ENCODE measurements around the gene ZNF507. TPM values are rescaled to one million over a fixed set of nuclear protein-coding genes. Genes with fewer than 3 reads are reported as not detected.

Gene ZNF507
- total and polyA plus RNA-seq, 3 experiments from 2014 or later: 6.5 to 32.9 (median 29.6) TPM

DNA sequence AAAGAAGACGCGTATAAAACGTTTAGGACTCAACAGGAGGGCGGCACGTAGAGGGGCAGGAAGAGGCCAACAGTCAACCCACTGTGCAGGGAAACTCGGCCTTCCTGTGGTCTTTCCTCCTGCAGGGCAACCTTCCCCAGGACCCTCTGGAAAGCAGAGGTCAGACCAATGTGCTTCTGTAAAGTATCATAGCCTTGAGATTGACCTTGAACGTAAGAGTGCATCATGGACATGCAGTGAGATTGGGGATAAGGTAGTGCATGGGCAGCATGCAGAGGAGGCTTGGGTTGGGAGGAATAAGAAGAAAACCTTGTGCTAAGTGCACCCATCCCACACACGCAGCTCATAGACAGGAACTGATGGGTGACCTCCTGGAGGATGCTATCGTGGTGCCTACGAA, 34.0 kb upstream of the ZNF507 start:
- H3K9me3 Mint-ChIP-seq: peaks cover 0 to 2% (median 0%) of the 10 kb centered on the region in 5 donors
- no peaks in the 10 kb centered on the region for H3K4me1 Mint-ChIP-seq
- H3K4me3 Mint-ChIP-seq: no peak overlapping the region
- ChIA-PET POLR2A (no interaction called here), CTCF (no interaction called here)
- Histone ChIP-seq H3K36me3 (ENCODE audit: insufficient read depth, low read length) (no peaks in the 10 kb centered on the region), H3K4me3 (ENCODE audit: low read length) (no peak overlapping the region), H3K9me3 (ENCODE audit: low read length) (no peaks in the 10 kb centered on the region), H3K27me3 (ENCODE audit: insufficient read depth, low read length, poor library complexity, severe bottlenecking) (peaks cover 3% of the 10 kb centered on the region), H3K4me1 (ENCODE audit: insufficient read depth, low read length) (no peaks in the 10 kb centered on the region), H3K27ac (ENCODE audit: low read depth, low read length) (no peak overlapping the region)
- peaks cover 21 to 63% of the 10 kb centered on the region in 2 donors for H3K27me3 Mint-ChIP-seq
- H3K36me3 Mint-ChIP-seq: no peaks in the 10 kb centered on the region
- no peak overlapping the region for H3K27ac Mint-ChIP-seq
- DNase-seq: no peak

DNA sequence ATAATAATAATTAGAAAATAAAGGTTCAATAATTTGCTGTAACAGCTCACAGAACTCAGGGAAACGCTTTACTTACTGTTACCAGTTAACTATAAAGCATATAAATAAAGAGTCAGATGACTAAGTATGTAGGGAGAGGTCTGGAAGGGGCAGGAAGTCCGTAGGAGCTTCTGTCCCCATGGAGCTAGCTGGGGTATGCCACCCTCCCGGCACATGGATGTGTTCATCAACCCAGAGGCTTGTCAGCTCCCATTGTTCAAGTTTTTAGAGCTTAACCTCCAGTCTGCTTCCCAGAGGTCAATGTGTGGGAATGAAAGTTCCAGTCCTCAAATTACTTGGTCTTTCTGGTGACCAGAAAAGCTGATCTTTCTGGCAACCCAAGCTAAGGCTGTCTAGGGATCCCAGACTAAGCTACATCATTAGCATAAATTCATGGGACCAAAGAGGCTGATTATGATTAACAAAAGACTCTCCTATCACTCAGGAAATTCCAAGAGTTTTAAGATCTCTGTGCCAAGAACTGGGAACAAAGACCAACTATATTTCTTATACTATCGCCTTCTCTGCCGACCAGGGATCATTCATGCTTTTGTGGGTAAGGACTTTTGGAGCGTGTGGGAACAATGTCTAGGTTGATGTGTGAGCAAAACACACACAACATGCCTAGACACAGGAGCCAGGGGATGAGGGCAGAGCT, 31.7 kb upstream of the ZNF507 start:
- H3K4me1 Mint-ChIP-seq: no peaks in the 10 kb centered on the region
- H3K27me3 Mint-ChIP-seq: peaks cover 16 to 39% of the 10 kb centered on the region in 2 donors
- no peaks in the 10 kb centered on the region for H3K9me3 ChIP-seq (ENCODE audit: low read length)
- H3K4me1 ChIP-seq (ENCODE audit: insufficient read depth, low read length): no peaks in the 10 kb centered on the region
- H3K27ac Mint-ChIP-seq: no peak overlapping the region
- no peak overlapping the region for H3K27ac ChIP-seq (ENCODE audit: low read depth, low read length)
- no peak overlapping the region for H3K4me3 Mint-ChIP-seq
- H3K36me3 Mint-ChIP-seq: no peaks in the 10 kb centered on the region
- DNase-seq: no peak
- H3K27me3 ChIP-seq (ENCODE audit: insufficient read depth, low read length, poor library complexity, severe bottlenecking): peaks cover 4% of the 10 kb centered on the region
- POLR2A ChIA-PET: no interaction called here
- CTCF ChIA-PET: no interaction called here
- H3K4me3 ChIP-seq (ENCODE audit: low read length): no peak overlapping the region
- no peaks in the 10 kb centered on the region for H3K9me3 Mint-ChIP-seq
- H3K36me3 ChIP-seq (ENCODE audit: insufficient read depth, low read length): no peaks in the 10 kb centered on the region

DNA sequence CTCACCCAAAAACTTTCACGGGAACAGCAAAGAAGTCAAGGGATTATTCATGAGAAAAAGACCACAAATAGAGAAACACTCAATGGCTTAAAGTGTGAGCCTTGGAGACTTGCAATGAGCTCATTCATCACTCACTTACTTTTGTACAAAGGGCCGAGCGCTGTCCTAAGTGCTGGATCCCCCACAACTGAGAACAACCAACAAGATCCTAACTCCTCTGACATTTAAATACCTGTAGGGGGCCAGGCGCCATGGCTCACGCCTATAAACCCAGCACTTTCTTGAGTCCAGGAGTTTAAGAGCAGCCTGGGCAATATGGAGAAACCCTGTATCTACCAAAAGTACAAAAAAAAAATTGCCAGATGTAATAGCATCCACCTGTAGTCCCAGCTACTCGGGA, 29.4 kb upstream of the ZNF507 start:
- POLR2A ChIA-PET: no interaction called here
- DNase-seq: no peak
- Mint-ChIP-seq H3K36me3 (no peaks in the 10 kb centered on the region), H3K4me1 (no peaks in the 10 kb centered on the region), H3K4me3 (no peak overlapping the region), H3K9me3 (no peaks in the 10 kb centered on the region), H3K27me3 (peaks cover 8 to 36% of the 10 kb centered on the region in 2 donors), H3K27ac (no peak overlapping the region)
- no peaks in the 10 kb centered on the region for H3K9me3 ChIP-seq (ENCODE audit: low read length)
- peaks cover 3% of the 10 kb centered on the region for H3K27me3 ChIP-seq (ENCODE audit: insufficient read depth, low read length, poor library complexity, severe bottlenecking)
- H3K27ac ChIP-seq (ENCODE audit: low read depth, low read length): no peak overlapping the region
- no peak overlapping the region for H3K4me3 ChIP-seq (ENCODE audit: low read length)
- no peaks in the 10 kb centered on the region for H3K4me1 ChIP-seq (ENCODE audit: insufficient read depth, low read length)
- H3K36me3 ChIP-seq (ENCODE audit: insufficient read depth, low read length): no peaks in the 10 kb centered on the region
- CTCF ChIA-PET: no interaction called here

DNA sequence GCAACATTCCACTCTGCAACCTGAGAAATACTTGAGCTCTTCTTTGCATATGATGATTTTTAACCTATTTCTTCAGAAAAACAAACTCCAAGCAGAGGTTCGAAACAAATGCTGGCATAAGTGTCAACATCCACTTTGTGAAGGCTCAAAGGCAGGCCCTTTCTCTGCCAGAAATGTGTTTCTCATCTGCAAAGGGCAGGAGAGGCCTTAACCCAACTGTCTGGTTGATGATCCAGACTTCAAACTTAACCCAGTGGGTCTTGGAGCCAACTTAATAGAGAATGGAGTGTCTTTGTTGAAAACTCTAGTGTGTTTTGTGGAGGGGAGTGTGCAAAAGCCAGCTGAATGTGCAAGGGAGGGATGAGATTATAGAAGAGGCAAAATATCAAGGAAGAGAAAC, 28.3 kb upstream of the ZNF507 start:
- CTCF ChIA-PET: interaction anchor here (0.6 kb wide), 1 partner anchor 58 kb away, joined by 3 read pairs; no protein-coding TSS in a partner anchor
- H3K27me3 Mint-ChIP-seq: peaks cover 9 to 34% of the 10 kb centered on the region in 2 donors
- no peak overlapping the region for H3K27ac Mint-ChIP-seq

DNA sequence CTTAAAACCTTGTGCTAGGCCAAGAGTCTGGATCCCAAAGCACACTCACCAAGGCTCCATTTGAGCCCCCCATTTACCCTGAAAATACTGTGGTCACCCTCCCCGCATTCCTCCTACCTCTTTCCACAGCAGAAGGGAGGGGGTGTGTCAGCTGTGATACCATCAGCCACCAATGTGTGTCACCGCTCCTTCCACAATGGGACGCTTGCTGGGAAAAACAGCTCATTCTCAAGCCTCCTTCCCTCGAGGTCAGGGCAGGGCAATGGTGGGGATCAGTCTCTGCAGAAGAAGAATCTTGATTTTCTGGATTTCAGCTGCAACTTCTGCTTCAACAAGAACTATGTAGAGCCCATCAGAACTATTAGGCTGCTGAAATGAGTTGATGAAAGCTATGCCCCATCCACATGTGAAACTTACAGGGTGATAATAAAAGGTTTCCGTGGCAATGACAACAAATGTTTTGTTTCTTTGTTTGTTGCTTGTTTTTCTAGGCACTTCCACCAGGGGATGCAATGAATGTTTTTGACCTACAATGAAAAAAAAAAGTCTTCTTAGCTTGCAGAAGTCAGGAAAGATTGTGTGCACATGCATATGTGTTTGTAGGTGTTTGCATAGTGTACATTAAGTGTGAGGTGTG, 26.4 kb upstream of the ZNF507 start:
- DNase-seq: no peak
- no peak overlapping the region for H3K4me3 Mint-ChIP-seq
- H3K9me3 Mint-ChIP-seq: no peaks in the 10 kb centered on the region
- H3K27ac ChIP-seq (ENCODE audit: low read depth, low read length): no peak overlapping the region
- ChIA-PET CTCF (no interaction called here), POLR2A (no interaction called here)
- H3K36me3 ChIP-seq (ENCODE audit: insufficient read depth, low read length): no peaks in the 10 kb centered on the region
- H3K9me3 ChIP-seq (ENCODE audit: low read length): no peaks in the 10 kb centered on the region
- H3K27me3 ChIP-seq (ENCODE audit: insufficient read depth, low read length, poor library complexity, severe bottlenecking): peaks cover 3% of the 10 kb centered on the region
- no peaks in the 10 kb centered on the region for H3K4me1 ChIP-seq (ENCODE audit: insufficient read depth, low read length)
- H3K4me1 Mint-ChIP-seq: no peaks in the 10 kb centered on the region
- no peak overlapping the region for H3K4me3 ChIP-seq (ENCODE audit: low read length)
- peak overlapping the region in 2 of 8 donors; percentile 20 to 30 for H3K27ac Mint-ChIP-seq
- peaks cover 10 to 36% of the 10 kb centered on the region in 2 donors for H3K27me3 Mint-ChIP-seq
- H3K36me3 Mint-ChIP-seq: no peaks in the 10 kb centered on the region

More for the DNA sequence above, 28.3 kb upstream of the ZNF507 start:
- no peaks in the 10 kb centered on the region for H3K36me3 Mint-ChIP-seq
- no peaks in the 10 kb centered on the region for H3K9me3 Mint-ChIP-seq
- no peak overlapping the region for H3K27ac ChIP-seq (ENCODE audit: low read depth, low read length)
- no peak overlapping the region for H3K4me3 ChIP-seq (ENCODE audit: low read length)
- no peaks in the 10 kb centered on the region for H3K36me3 ChIP-seq (ENCODE audit: insufficient read depth, low read length)
- DNase-seq: no peak
- peaks cover 3% of the 10 kb centered on the region for H3K27me3 ChIP-seq (ENCODE audit: insufficient read depth, low read length, poor library complexity, severe bottlenecking)
- H3K4me1 Mint-ChIP-seq: no peaks in the 10 kb centered on the region
- no peaks in the 10 kb centered on the region for H3K9me3 ChIP-seq (ENCODE audit: low read length)
- POLR2A ChIA-PET: no interaction called here
- no peak overlapping the region for H3K4me3 Mint-ChIP-seq
- H3K4me1 ChIP-seq (ENCODE audit: insufficient read depth, low read length): no peaks in the 10 kb centered on the region

DNA sequence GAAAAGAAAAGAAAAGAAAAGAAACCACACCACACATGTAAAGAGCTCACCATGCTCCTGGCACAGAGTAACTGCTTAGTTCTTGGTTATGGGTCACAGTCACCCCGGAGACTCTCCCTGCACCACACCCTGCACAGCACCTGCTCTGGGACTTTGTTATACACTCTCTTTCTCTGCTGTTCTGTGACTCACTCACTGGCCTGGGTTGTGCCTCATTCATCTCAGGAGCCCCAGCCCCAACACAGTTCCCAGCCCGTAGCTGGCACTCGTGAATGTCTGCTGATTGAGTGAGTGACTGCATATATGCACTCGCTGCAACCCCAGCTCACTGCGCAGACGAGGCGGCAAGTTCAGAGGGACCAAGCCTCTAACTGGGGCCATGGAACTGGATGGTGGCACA, 22.9 kb upstream of the ZNF507 start:
- H3K9me3 ChIP-seq (ENCODE audit: low read length): no peaks in the 10 kb centered on the region
- H3K27ac Mint-ChIP-seq: no peak overlapping the region
- H3K4me1 ChIP-seq (ENCODE audit: insufficient read depth, low read length): no peaks in the 10 kb centered on the region
- no peaks in the 10 kb centered on the region for H3K4me1 Mint-ChIP-seq
- no peak for DNase-seq
- H3K27me3 ChIP-seq (ENCODE audit: insufficient read depth, low read length, poor library complexity, severe bottlenecking): peaks cover under 1% of the 10 kb centered on the region
- CTCF ChIA-PET: no interaction called here
- H3K36me3 ChIP-seq (ENCODE audit: insufficient read depth, low read length): no peaks in the 10 kb centered on the region
- no peak overlapping the region for H3K27ac ChIP-seq (ENCODE audit: low read depth, low read length)
- POLR2A ChIA-PET: no interaction called here
- H3K4me3 ChIP-seq (ENCODE audit: low read length): no peak overlapping the region
- H3K9me3 Mint-ChIP-seq: no peaks in the 10 kb centered on the region
- no peaks in the 10 kb centered on the region for H3K36me3 Mint-ChIP-seq
- peaks cover 11 to 46% of the 10 kb centered on the region in 2 donors for H3K27me3 Mint-ChIP-seq
- no peak overlapping the region for H3K4me3 Mint-ChIP-seq

DNA sequence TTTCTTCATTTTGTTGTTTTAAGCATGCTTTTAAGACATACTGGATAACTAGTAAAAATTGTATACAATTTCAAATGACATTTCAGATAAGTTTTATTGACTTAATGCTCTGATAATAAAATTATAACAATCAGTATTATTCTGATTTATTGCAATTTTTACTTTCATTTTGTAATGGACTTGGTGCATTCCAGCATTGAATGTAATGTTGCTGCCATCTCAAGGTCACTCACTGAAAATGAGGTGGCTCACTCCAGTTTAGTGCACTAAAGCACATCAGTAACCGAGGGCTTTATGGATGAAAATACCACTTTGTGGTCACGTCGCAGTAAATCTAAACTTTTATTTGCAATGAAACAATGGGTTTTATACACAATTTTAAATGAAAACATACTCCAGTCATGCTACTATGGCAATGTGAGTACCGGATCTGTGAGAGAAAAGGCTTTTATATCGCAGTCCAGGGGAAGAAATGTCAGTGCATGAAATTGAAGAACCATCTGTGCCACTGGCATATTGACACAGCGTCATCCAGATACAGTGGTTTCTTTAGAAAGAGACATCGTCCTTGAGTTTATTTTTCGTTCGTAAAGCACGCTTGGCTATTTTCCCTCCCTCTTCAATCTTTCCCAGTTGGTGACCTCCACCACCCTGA, 20.7 kb upstream of the ZNF507 start:
- Mint-ChIP-seq H3K9me3 (no peaks in the 10 kb centered on the region), H3K36me3 (no peaks in the 10 kb centered on the region), H3K27ac (no peak overlapping the region), H3K27me3 (peaks cover 11 to 45% of the 10 kb centered on the region in 2 donors), H3K4me3 (no peak overlapping the region), H3K4me1 (no peaks in the 10 kb centered on the region)
- H3K4me1 ChIP-seq (ENCODE audit: insufficient read depth, low read length): no peaks in the 10 kb centered on the region
- DNase-seq: no peak
- ChIA-PET POLR2A (no interaction called here), CTCF (no interaction called here)
- no peak overlapping the region for H3K27ac ChIP-seq (ENCODE audit: low read depth, low read length)
- no peak overlapping the region for H3K4me3 ChIP-seq (ENCODE audit: low read length)
- H3K36me3 ChIP-seq (ENCODE audit: insufficient read depth, low read length): no peaks in the 10 kb centered on the region
- H3K9me3 ChIP-seq (ENCODE audit: low read length): no peaks in the 10 kb centered on the region
- H3K27me3 ChIP-seq (ENCODE audit: insufficient read depth, low read length, poor library complexity, severe bottlenecking): no peaks in the 10 kb centered on the region

DNA sequence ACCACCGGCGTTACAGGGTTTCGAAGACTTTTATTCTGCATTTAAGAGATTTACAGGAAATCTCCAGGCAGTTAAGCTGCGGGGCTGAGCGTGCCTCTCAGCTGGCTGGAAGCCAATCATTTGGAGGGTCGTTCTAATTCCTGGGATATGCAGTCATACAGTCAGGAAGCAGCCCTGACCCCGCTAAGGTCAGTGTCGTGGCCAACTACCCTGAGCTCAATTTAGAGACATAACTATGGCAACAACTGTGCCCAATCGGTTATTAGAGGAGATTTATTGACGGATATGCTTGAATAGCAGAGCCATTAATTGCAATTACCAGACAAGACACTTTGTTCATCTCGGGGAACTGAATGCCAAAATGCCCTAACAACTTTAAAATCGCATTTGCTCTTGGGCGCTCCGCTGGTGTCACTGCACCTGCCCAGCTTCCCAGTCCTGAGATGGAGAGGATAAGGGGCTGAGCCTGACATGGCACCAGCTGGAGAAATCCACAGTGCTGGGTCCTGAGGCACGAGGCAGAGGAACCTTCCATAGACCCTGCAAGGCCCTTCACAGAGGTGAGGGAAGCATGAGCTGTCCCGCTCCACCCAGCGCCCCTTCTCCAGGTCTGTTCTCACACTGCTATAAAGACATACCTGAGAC, 15.1 kb upstream of the ZNF507 start:
- Histone ChIP-seq H3K9me3 (ENCODE audit: low read length) (no peaks in the 10 kb centered on the region), H3K27ac (ENCODE audit: low read depth, low read length) (no peak overlapping the region), H3K4me3 (ENCODE audit: low read length) (no peak overlapping the region), H3K4me1 (ENCODE audit: insufficient read depth, low read length) (no peaks in the 10 kb centered on the region), H3K27me3 (ENCODE audit: insufficient read depth, low read length, poor library complexity, severe bottlenecking) (no peaks in the 10 kb centered on the region), H3K36me3 (ENCODE audit: insufficient read depth, low read length) (no peaks in the 10 kb centered on the region)
- Mint-ChIP-seq H3K27ac (no peak overlapping the region), H3K4me1 (no peaks in the 10 kb centered on the region), H3K9me3 (no peaks in the 10 kb centered on the region), H3K36me3 (peaks cover 0 to 4% (median 0%) of the 10 kb centered on the region in 3 donors), H3K4me3 (no peak overlapping the region), H3K27me3 (peaks cover 14 to 23% of the 10 kb centered on the region in 2 donors)
- ChIA-PET CTCF (interaction anchor here (2.0 kb wide), 1 partner anchor 10 kb away, joined by 5 read pairs; no protein-coding TSS in a partner anchor), POLR2A (interaction anchor here (0.7 kb wide), 1 partner anchor 26 kb away, joined by 6 read pairs; no protein-coding TSS in a partner anchor)
- DNase-seq: no peak
